Right cardiac atrium (tissue), 5 donors: ENCODE measurements around the gene SDK1. TPM values are rescaled to one million over a fixed set of nuclear protein-coding genes. Genes with fewer than 3 reads are reported as not detected.

ENCODE experiments used
- ATAC-seq, 2 donors: fragments of 200-7000 bp; cut with Tn5 transposase; one replicate each; pipeline versions ENCODE4 v1.8.0 to v1.9.1; 2020; ENCODE audit warnings: moderate library complexity in 2 of 2, mild to moderate bottlenecking in 1 of 2
- DNase-seq, 3 donors: peaks; one replicate each; pipeline ENCODE4 v3.0.0-alpha.2; 2020
- H3K27ac ChIP-seq: one replicate; pipeline ENCODE4 v1.5.1; 2013; ENCODE audit warnings: mild to moderate bottlenecking, low read length, control low read depth, moderate library complexity
- H3K27me3 ChIP-seq: one replicate; pipeline ENCODE4 v1.6.1; 2013; ENCODE audit not compliant: control insufficient read depth, insufficient read depth
- H3K4me1 ChIP-seq: one replicate; pipeline ENCODE4 v1.6.1; 2013; ENCODE audit warnings: low read length; ENCODE audit not compliant: control insufficient read depth, insufficient read depth
- H3K4me3 ChIP-seq: one replicate; pipeline ENCODE4 v1.5.1; 2013; ENCODE audit warnings: low read length, control low read depth
- H3K9me3 ChIP-seq: one replicate; pipeline ENCODE4 v1.6.1; 2013; ENCODE audit warnings: low read length; ENCODE audit not compliant: control insufficient read depth
- WGBS: extraction: QIAGEN DNeasy Blood & Tissue Kit; methylation state at CpG from one replicate; pipeline ENCODE4 v1.1.7; 2013; 5-methylcytosine and 5-hydroxymethylcytosine counted together
- intact Hi-C, 4 donors: fragments of 100-400 bp; cut with DNase I; formaldehyde crosslinking; loops; one replicate each; pipeline versions ENCODE4 v1.11.0 to v1.14.0; 2022 to 2023
- polyA plus RNA-seq: library from polyadenylated mRNA; stranded (reverse); fragments of 200-250 nt; gene quantifications from one replicate; pipeline ENCODE4 v1.2.3, GENCODE V29; 2013
- total RNA-seq, 4 donors: library from RNA; stranded (reverse); fragmentation: NEBNext Ultra II Directional; extraction: Animal tissue kit (Norgen Biotek cat#: 25700); gene quantifications; one replicate each; pipeline ENCODE4 v1.2.1, GENCODE V29; 2021
- donor health status: healthy with polysubstance abuse.
- donor health status: DM: no; HTN: yes; CAD: no.
- donor health status: DM: no; HTN: no; CAD: no.
- donor health status: DM: no; HTN: yes; CAD: no; lungs with severe emphysema.
- donor health status: DM: yes; HTN: yes; CAD: no.

SDK1 gene
- total and polyA plus RNA-seq, 5 donors, result 0.97 to 3.2 (median 2.4) TPM

GRCh38 chr7:4017081-4017480, 716.0 kb downstream of the SDK1 start:
- ATAC-seq, result no peak
- intact Hi-C loops, result no loop called here

GRCh38 chr7:4017785-4018184, 716.7 kb downstream of the SDK1 start:
- ATAC-seq (no peak), DNase-seq (no peak)
- Histone ChIP-seq H3K27me3 (no peaks in the 10 kb centered on the region), H3K9me3 (no peaks in the 10 kb centered on the region), H3K4me3 (no peak overlapping the region), H3K27ac (no peak overlapping the region), H3K4me1 (no peaks in the 10 kb centered on the region)
- intact Hi-C loops, result no loop called here
- WGBS, result 93% methylated on average over 9 of the region's 9 CpGs

More at GRCh38 chr7:4017081-4017480, 716.0 kb downstream of the SDK1 start:
- WGBS, result 94% methylated on average over 21 of the region's 21 CpGs
- Histone ChIP-seq H3K4me1 (no peaks in the 10 kb centered on the region), H3K27me3 (no peaks in the 10 kb centered on the region), H3K9me3 (no peaks in the 10 kb centered on the region), H3K27ac (no peak overlapping the region), H3K4me3 (no peak overlapping the region)
- no peak for DNase-seq

GRCh38 chr7:4018601-4019316, 717.7 kb downstream of the SDK1 start:
- Histone ChIP-seq H3K27ac (no peak overlapping the region), H3K4me1 (no peaks in the 10 kb centered on the region), H3K9me3 (no peaks in the 10 kb centered on the region), H3K27me3 (no peaks in the 10 kb centered on the region), H3K4me3 (no peak overlapping the region)
- no peak for ATAC-seq
- intact Hi-C loops, result no loop called here
- 93% methylated on average over 7 of the region's 7 CpGs for WGBS
- no peak for DNase-seq

GRCh38 chr7:4020086-4020485, 719.0 kb downstream of the SDK1 start:
- no peaks in the 10 kb centered on the region for H3K9me3 ChIP-seq
- DNase-seq, result no peak
- no peak for ATAC-seq
- no peak overlapping the region for H3K4me3 ChIP-seq
- 93% methylated on average over 11 of the region's 11 CpGs for WGBS
- no peaks in the 10 kb centered on the region for H3K27me3 ChIP-seq
- intact Hi-C loops, result no loop called here
- no peaks in the 10 kb centered on the region for H3K4me1 ChIP-seq
- no peak overlapping the region for H3K27ac ChIP-seq

GRCh38 chr7:4021413-4021812, 720.4 kb downstream of the SDK1 start:
- DNase-seq (no peak), ATAC-seq (no peak)
- H3K27me3 ChIP-seq, result no peaks in the 10 kb centered on the region
- no peaks in the 10 kb centered on the region for H3K9me3 ChIP-seq
- intact Hi-C loops, result no loop called here
- no peak overlapping the region for H3K27ac ChIP-seq
- H3K4me1 ChIP-seq, result no peaks in the 10 kb centered on the region
- H3K4me3 ChIP-seq, result no peak overlapping the region
- whole genome bisulfite sequencing, result 86% methylated on average over 5 of the region's 5 CpGs

GRCh38 chr7:4022265-4022664, 721.2 kb downstream of the SDK1 start:
- intact Hi-C loops, result no loop called here
- Histone ChIP-seq H3K27ac (no peak overlapping the region), H3K9me3 (no peaks in the 10 kb centered on the region), H3K4me1 (no peaks in the 10 kb centered on the region), H3K27me3 (no peaks in the 10 kb centered on the region), H3K4me3 (no peak overlapping the region)
- WGBS, result 87% methylated on average over 7 of the region's 7 CpGs
- ATAC-seq, result no peak
- no peak for DNase-seq

- H3K9me3 ChIP-seq, result no peaks in the 10 kb centered on the region
- ATAC-seq (no peak), DNase-seq (no peak)
- no peak overlapping the region for H3K4me3 ChIP-seq
- no peak overlapping the region for H3K27ac ChIP-seq
- 92% methylated on average over 10 of the region's 10 CpGs for WGBS
- H3K27me3 ChIP-seq, result no peaks in the 10 kb centered on the region
- no peaks in the 10 kb centered on the region for H3K4me1 ChIP-seq
- intact Hi-C loops, result no loop called here
Observed at GRCh38 chr7:4023502-4023901, 722.5 kb downstream of the SDK1 start.

- intact Hi-C loops, result no loop called here
- 44% methylated on average over 1 of the region's 1 CpG for WGBS
- H3K9me3 ChIP-seq, result no peaks in the 10 kb centered on the region
- H3K27me3 ChIP-seq, result no peaks in the 10 kb centered on the region
- DNase-seq (no peak), ATAC-seq (no peak)
- H3K4me1 ChIP-seq, result no peaks in the 10 kb centered on the region
- H3K4me3 ChIP-seq, result no peak overlapping the region
- no peak overlapping the region for H3K27ac ChIP-seq
Observed at GRCh38 chr7:4024133-4024532, 723.1 kb downstream of the SDK1 start.

GRCh38 chr7:4024806-4025205, 723.8 kb downstream of the SDK1 start:
- 89% methylated on average over 7 of the region's 7 CpGs for WGBS
- H3K4me1 ChIP-seq, result no peaks in the 10 kb centered on the region
- no peaks in the 10 kb centered on the region for H3K9me3 ChIP-seq
- DNase-seq (no peak), ATAC-seq (no peak)
- no peak overlapping the region for H3K4me3 ChIP-seq
- intact Hi-C loops, result no loop called here
- H3K27ac ChIP-seq, result no peak overlapping the region
- no peaks in the 10 kb centered on the region for H3K27me3 ChIP-seq

GRCh38 chr7:4025210-4025609, 724.2 kb downstream of the SDK1 start:
- ATAC-seq (no peak), DNase-seq (no peak)
- Histone ChIP-seq H3K27ac (no peak overlapping the region), H3K4me1 (no peaks in the 10 kb centered on the region), H3K4me3 (no peak overlapping the region), H3K9me3 (no peaks in the 10 kb centered on the region), H3K27me3 (no peaks in the 10 kb centered on the region)
- intact Hi-C loops, result no loop called here
- WGBS, result 94% methylated on average over 12 of the region's 12 CpGs

GRCh38 chr7:4025694-4026615, 724.9 kb downstream of the SDK1 start:
- Histone ChIP-seq H3K4me1 (no peaks in the 10 kb centered on the region), H3K9me3 (no peaks in the 10 kb centered on the region), H3K27ac (no peak overlapping the region), H3K27me3 (no peaks in the 10 kb centered on the region), H3K4me3 (no peak overlapping the region)
- 77% methylated on average over 26 of the region's 26 CpGs for WGBS
- DNase-seq (no peak), ATAC-seq (no peak)
- intact Hi-C loops, result no loop called here
